H1 (cell line): Measurements from ENCODE around the gene SLC24A3. TPM values are rescaled to one million over a fixed set of nuclear protein-coding genes. Genes with fewer than 3 reads are reported as not detected.

Experiments
- CTCF ChIA-PET: fragments of 300-600 bp; sonication (Branson Sonifier 250); formaldehyde crosslinking; loops from one replicate; lab custom pipeline; 2021; ENCODE audit not compliant: partially characterized antibody; lab: Charles Lee
- POLR2A ChIA-PET: fragments of 300-600 bp; sonication (Branson Sonifier 250); formaldehyde crosslinking; loops from one replicate; lab custom pipeline; 2021; ENCODE audit warnings: inconsistent platforms; ENCODE audit not compliant: partially characterized antibody; lab: Charles Lee
- DNase-seq, 2 experiments: peaks; one replicate each; pipeline versions ENCODE4 v3.0.0 to v3.0.0-alpha.2; 2010 to 2022; ENCODE audit warnings: low spot score in 2 of 2, low read depth in 1 of 2, mixed read lengths in 1 of 2
- FAIRE-seq: peaks from 2 replicates; lab custom pipeline; 2011; peaks lifted over from hg19 to GRCh38; lab: Jason Lieb, UNC
- H2AFZ ChIP-seq: 2 replicates; pipeline ENCODE4 v1.8.1; 2012; ENCODE audit warnings: low read length, inconsistent platforms
- H2AK5ac ChIP-seq: 2 replicates; pipeline ENCODE4 v1.6.1; 2013; ENCODE audit warnings: low read depth, low read length
- H2BK120ac ChIP-seq: replicated peaks from 2 replicates; pipeline ENCODE3; 2013; ENCODE audit warnings: low read depth, low read length, inconsistent platforms
- H2BK12ac ChIP-seq: 2 replicates; pipeline ENCODE4 v1.6.1; 2013; ENCODE audit warnings: low read depth, low read length
- H2BK15ac ChIP-seq: 2 replicates; pipeline ENCODE4 v1.6.1; 2013; ENCODE audit warnings: low read length
- H2BK20ac ChIP-seq: 2 replicates; pipeline ENCODE4 v1.6.1; 2013; ENCODE audit warnings: low read length
- H2BK5ac ChIP-seq: 2 replicates; pipeline ENCODE4 v1.6.1; 2013; ENCODE audit warnings: low read depth, low read length
- H3K14ac ChIP-seq: 2 replicates; pipeline ENCODE4 v1.6.1; 2013; ENCODE audit warnings: inconsistent platforms; ENCODE audit not compliant: insufficient read length
- H3K18ac ChIP-seq: 2 replicates; pipeline ENCODE4 v1.6.1; 2013; ENCODE audit warnings: low read length; ENCODE audit errors: extremely low read depth
- H3K23ac ChIP-seq: 2 replicates; pipeline ENCODE4 v1.6.1; 2013; ENCODE audit warnings: inconsistent platforms; ENCODE audit not compliant: insufficient read length
- H3K23me2 ChIP-seq: 2 replicates; pipeline ENCODE4 v1.6.1; 2013; ENCODE audit warnings: low read depth, low read length
- H3K27ac ChIP-seq: 2 replicates; pipeline ENCODE4 v1.6.1; 2011; ENCODE audit warnings: low read depth, low read length, inconsistent platforms
- H3K27me3 ChIP-seq, 4 experiments: replicated peaks in 1 of 4; 1 replicate in 1 of 4; 2 replicates in 3 of 4; pipeline versions ENCODE4 v1.6.1 to v1.8.1; 2011 to 2013; ENCODE audit warnings: low read length in 3 of 4, mild to moderate bottlenecking in 3 of 4, inconsistent platforms in 2 of 4, mixed read lengths in 2 of 4, moderate library complexity in 1 of 4; ENCODE audit not compliant: control insufficient read depth in 3 of 4, insufficient read depth in 3 of 4; ENCODE audit errors: extremely low read depth in 1 of 4
- H3K36me3 ChIP-seq, 4 experiments: 2 replicates each; pipeline versions ENCODE4 v1.6.1 to v1.8.1; 2011 to 2013; ENCODE audit warnings: mild to moderate bottlenecking in 4 of 4, low read length in 3 of 4, moderate library complexity in 2 of 4, control low read depth in 1 of 4, inconsistent platforms in 1 of 4; ENCODE audit not compliant: insufficient read depth in 4 of 4, control insufficient read depth in 2 of 4
- H3K4ac ChIP-seq: replicated peaks from 2 replicates; pipeline ENCODE3; 2013; ENCODE audit warnings: low read length, low read depth, mixed read lengths, inconsistent platforms; ENCODE audit not compliant: insufficient read length
- H3K4me1 ChIP-seq, 4 experiments: replicated peaks in 1 of 4; 1 replicate in 1 of 4; 2 replicates in 3 of 4; pipeline versions ENCODE4 v1.6.1 to v1.8.1; 2011 to 2013; ENCODE audit warnings: low read length in 3 of 4, inconsistent platforms in 2 of 4, mixed read lengths in 1 of 4; ENCODE audit not compliant: insufficient read depth in 4 of 4, control insufficient read depth in 3 of 4
- H3K4me2 ChIP-seq, 2 experiments: 2 replicates each; pipeline versions ENCODE4 v1.6.1 to v1.8.1; 2011 to 2013; ENCODE audit warnings: low read depth in 2 of 2, low read length in 2 of 2, control low read depth in 1 of 2, inconsistent platforms in 1 of 2, mild to moderate bottlenecking in 1 of 2; ENCODE audit not compliant: insufficient read depth in 1 of 2
- H3K4me3 ChIP-seq, 4 experiments: fragments of 200-600, 300-600 bp in 1 of 4; sonication (generic), shearing (Covaris generic), sonication (Bioruptor Twin) in 1 of 4; 2 replicates each; pipeline versions ENCODE4 v1.5.1 to v1.8.1; 2011 to 2016; ENCODE audit warnings: low read length in 4 of 4, low read depth in 3 of 4, control low read depth in 2 of 4, inconsistent platforms in 2 of 4, mild to moderate bottlenecking in 2 of 4, mixed read lengths in 1 of 4, moderate library complexity in 1 of 4; ENCODE audit not compliant: insufficient read depth in 2 of 4; ENCODE audit errors: extremely low read depth in 1 of 4
- H3K56ac ChIP-seq: replicated peaks from 2 replicates; pipeline ENCODE3; 2013; ENCODE audit warnings: low read depth, mild to moderate bottlenecking, mixed read lengths, low read length, inconsistent platforms; ENCODE audit not compliant: insufficient read length
- H3K79me1 ChIP-seq: 2 replicates; pipeline ENCODE4 v1.6.1; 2013; ENCODE audit warnings: low read depth, low read length, control low read depth
- H3K79me2 ChIP-seq, 2 experiments: 2 replicates each; pipeline versions ENCODE4 v1.6.1 to v1.8.1; 2012 to 2013; ENCODE audit warnings: low read length in 2 of 2, mild to moderate bottlenecking in 2 of 2, inconsistent platforms in 1 of 2; ENCODE audit not compliant: insufficient read depth in 2 of 2, control insufficient read depth in 1 of 2
- H3K9ac ChIP-seq, 4 experiments: replicated peaks in 1 of 4; 1 replicate in 1 of 4; 2 replicates in 3 of 4; pipeline versions ENCODE4 v1.6.1 to v1.8.1; 2011 to 2013; ENCODE audit warnings: low read depth in 3 of 4, low read length in 3 of 4, control low read depth in 2 of 4, mild to moderate bottlenecking in 2 of 4, moderate library complexity in 2 of 4, inconsistent platforms in 1 of 4; ENCODE audit errors: extremely low read depth in 1 of 4
- H3K9me3 ChIP-seq, 2 experiments: 2 replicates each; pipeline versions ENCODE4 v1.6.1 to v1.8.1; 2012 to 2013; ENCODE audit warnings: mild to moderate bottlenecking in 2 of 2, moderate library complexity in 2 of 2, control low read depth in 1 of 2, inconsistent platforms in 1 of 2, low read depth in 1 of 2, low read length in 1 of 2, mixed read lengths in 1 of 2; ENCODE audit not compliant: insufficient read depth in 2 of 2
- H4K20me1 ChIP-seq, 2 experiments: replicated peaks in 1 of 2; 2 replicates each; pipeline versions ENCODE3 to v1.8.1; 2011 to 2013; ENCODE audit warnings: inconsistent platforms in 2 of 2, low read length in 2 of 2, mild to moderate bottlenecking in 1 of 2; ENCODE audit not compliant: insufficient read depth in 2 of 2, control insufficient read depth in 1 of 2
- H4K5ac ChIP-seq: 2 replicates; pipeline ENCODE4 v1.6.1; 2013; ENCODE audit warnings: low read length, low read depth, mixed read lengths, inconsistent platforms; ENCODE audit not compliant: insufficient read length
- H4K8ac ChIP-seq: 2 replicates; pipeline ENCODE4 v1.8.0; 2013; ENCODE audit warnings: mild to moderate bottlenecking, moderate library complexity, low read length, inconsistent platforms; ENCODE audit not compliant: insufficient read depth; ENCODE audit errors: extremely low read depth
- H4K91ac ChIP-seq: replicated peaks from 2 replicates; pipeline ENCODE3; 2013; ENCODE audit warnings: low read length, mixed read lengths, inconsistent platforms; ENCODE audit not compliant: insufficient read length
- ASH2L ChIP-seq: fragments of 200-600, 300-600 bp; sonication (generic); IDR thresholded peaks from one replicate; pipeline ENCODE4 v1.7.1; 2017; ENCODE audit warnings: low read length
- CBX8 ChIP-seq: fragments of 300-800, 300-1000 bp; sonication (generic); IDR thresholded peaks from 2 replicates; pipeline ENCODE4 v1.7.1; 2016; ENCODE audit warnings: low read depth, low read length, borderline replicate concordance
- CHD2 ChIP-seq: IDR thresholded peaks from 2 replicates; pipeline ENCODE4 v1.6.1; 2012; ENCODE audit warnings: low read length, improper control_type of control experiment
- EGR1 ChIP-seq: IDR thresholded peaks from 2 replicates; pipeline ENCODE4 v1.6.1; 2011; ENCODE audit warnings: low read depth, low read length, borderline replicate concordance
- EP300 ChIP-seq, 2 experiments: IDR thresholded peaks; 1 replicate in 1 of 2; 2 replicates in 1 of 2; pipeline ENCODE4 v1.6.1; 2011 to 2012; ENCODE audit warnings: low read depth in 2 of 2, low read length in 2 of 2, mild to moderate bottlenecking in 2 of 2, borderline replicate concordance in 1 of 2, inconsistent platforms in 1 of 2, moderate library complexity in 1 of 2
- HDAC6 ChIP-seq: IDR thresholded peaks from one replicate; pipeline ENCODE4 v1.7.1; 2012; ENCODE audit warnings: low read depth, mild to moderate bottlenecking, inconsistent platforms, low read length, moderate library complexity
- KDM4A ChIP-seq: IDR thresholded peaks from one replicate; pipeline ENCODE4 v1.7.1; 2012; ENCODE audit warnings: low read depth, mild to moderate bottlenecking, moderate library complexity, low read length, inconsistent platforms; ENCODE audit not compliant: severe bottlenecking
- KDM5A ChIP-seq: fragments of 200-600 bp; IDR thresholded peaks from 2 replicates; pipeline ENCODE4 v1.7.1; 2012; ENCODE audit warnings: mild to moderate bottlenecking, low read length, inconsistent platforms, mixed read lengths
- PHF8 ChIP-seq: fragments of 200-600 bp; sonication (generic); conservative IDR thresholded peaks from 2 replicates; pipeline ENCODE4 v1.7.1; 2012; ENCODE audit warnings: low read depth, mild to moderate bottlenecking, inconsistent platforms, low read length, moderate library complexity
- POLR2A ChIP-seq, 2 experiments: IDR thresholded peaks; 1 replicate in 1 of 2; 2 replicates in 1 of 2; pipeline ENCODE4 v1.6.1; 2011; ENCODE audit warnings: low read depth in 2 of 2, low read length in 2 of 2, mild to moderate bottlenecking in 2 of 2; ENCODE audit errors: control extremely low read depth in 1 of 2
- RXRA ChIP-seq: IDR thresholded peaks from 2 replicates; pipeline ENCODE4 v1.6.1; 2011; ENCODE audit warnings: low read depth, mild to moderate bottlenecking, low read length, moderate library complexity; ENCODE audit not compliant: insufficient read depth
- WGBS, 2 experiments: shearing (Covaris generic) in 1 of 2; methylation state at CpG; one replicate each; pipeline versions ENCODE4 v1.1.6 to v1.1.7; 2013 to 2015; ENCODE audit warnings: low lambda C conversion rate in 2 of 2, mixed read lengths in 2 of 2, inconsistent platforms in 1 of 2, low coverage in 1 of 2, missing lambda C conversion rate in 1 of 2; ENCODE audit not compliant: insufficient replicate concordance in 2 of 2, insufficient coverage in 1 of 2, insufficient read length in 1 of 2; ENCODE audit errors: extremely low coverage in 1 of 2, missing lambda C conversion rate in 1 of 2; 5-methylcytosine and 5-hydroxymethylcytosine counted together
- polyA plus RNA-seq, 7 experiments: library from polyadenylated mRNA; depleted of rRNA in 3 of 7; stranded (reverse) in 5 of 7; unstranded in 2 of 7; fragments of >200 nt in 5 of 7; fragments of 200-250 nt in 2 of 7; gene quantifications; 1 replicate in 5 of 7; 2 replicates in 1 of 7; 4 replicates in 1 of 7; pipeline versions ENCODE4 v1.2.1 to v1.2.3, GENCODE V29; 2011 to 2013; ENCODE audit warnings: missing spikeins in 2 of 7, mixed read lengths in 2 of 7
- total RNA-seq: library from RNA; stranded (reverse); fragmentation: NEBNext Ultra II Directional; extraction: Animal tissue kit (Norgen Biotek cat#: 25700); gene quantifications from 2 replicates; pipeline ENCODE4 v1.2.1, GENCODE V29; 2021
- TF ChIP-seq, protein P1 (sequence below), 3 experiments: IDR thresholded peaks; 1 replicate in 2 of 3; 2 replicates in 1 of 3; pipeline versions ENCODE4 v1.5.1 to v1.6.1; 2011; ENCODE audit warnings: low read length in 3 of 3, mild to moderate bottlenecking in 3 of 3, inconsistent platforms in 2 of 3, low read depth in 1 of 3, moderate library complexity in 1 of 3; ENCODE audit not compliant: insufficient read depth in 1 of 3; ENCODE audit errors: control extremely low read depth in 1 of 3

The SLC24A3 gene
- total and polyA plus RNA-seq, 2 of the 8 experiments (the other 6 are each of a cell fraction or from before 2014, with no cell fraction given) = 4.5 to 6.3 TPM

GRCh38 chr20:19652591-19653026 lies 440.2 kb downstream of the SLC24A3 start:
- Histone ChIP-seq H3K56ac (no peak overlapping the region), H3K14ac (no peak overlapping the region), H3K27ac (no peak overlapping the region), H3K18ac (no peak overlapping the region), H4K91ac (no peak overlapping the region), H3K23me2 (no peaks in the 10 kb centered on the region; the same call in 1 of the 2 replicates), H2AK5ac (no peak overlapping the region), H3K4me3 (no peak overlapping the region), H3K27me3 (no peaks in the 10 kb centered on the region), H3K4ac (no peak overlapping the region), H3K36me3 (no peaks in the 10 kb centered on the region), H2BK15ac (no peak overlapping the region), H3K79me2 (no peaks in the 10 kb centered on the region), H3K4me1 (peaks cover 0 to 2% (median under 1%) of the 10 kb centered on the region in 4 experiments; a peak in 2 of 7 replicates), H3K9me3 (no peaks in the 10 kb centered on the region), H2BK120ac (no peak overlapping the region), H4K8ac (no peak overlapping the region), H2BK12ac (no peak overlapping the region), H4K5ac (no peak overlapping the region), H2AFZ (no peak overlapping the region), H3K4me2 (no peak overlapping the region), H4K20me1 (no peaks in the 10 kb centered on the region), H2BK20ac (no peak overlapping the region), H3K9ac (no peak overlapping the region), H2BK5ac (no peak overlapping the region), H3K79me1 (no peaks in the 10 kb centered on the region), H3K23ac (no peak overlapping the region)
- DNase-seq (no peak), FAIRE-seq (no peak)
- ChIA-PET POLR2A (no interaction called here), CTCF (interaction anchor here (0.6 to 1.2 kb wide), 2 partner anchors 9 to 10 kb away, joined by 3 to 4 read pairs; no protein-coding TSS in a partner anchor)
- WGBS, 2 experiments = 80% methylated on average over 5 of the region's 5 CpGs; no CpG with 5 or more reads in 1 of the 2 experiments
- TF ChIP-seq CBX8 (no peak), CHD2 (no peak), KDM4A (no peak), KDM5A (no peak), PHF8 (no peak), HDAC6 (no peak), POLR2A (IDR thresholded peaks at IDR 0.05; ENCODE audit: control extremely low read depth in 1 of 2, low read depth in 2 of 2, low read length in 2 of 2) (no peak), EP300 (IDR thresholded peaks at IDR 0.05; ENCODE audit: borderline replicate concordance in 1 of 2, low read depth in 2 of 2, low read length in 2 of 2) (no peak), ASH2L (no peak), EGR1 (no peak), RXRA (no peak)
- TF ChIP-seq, protein P1, sequence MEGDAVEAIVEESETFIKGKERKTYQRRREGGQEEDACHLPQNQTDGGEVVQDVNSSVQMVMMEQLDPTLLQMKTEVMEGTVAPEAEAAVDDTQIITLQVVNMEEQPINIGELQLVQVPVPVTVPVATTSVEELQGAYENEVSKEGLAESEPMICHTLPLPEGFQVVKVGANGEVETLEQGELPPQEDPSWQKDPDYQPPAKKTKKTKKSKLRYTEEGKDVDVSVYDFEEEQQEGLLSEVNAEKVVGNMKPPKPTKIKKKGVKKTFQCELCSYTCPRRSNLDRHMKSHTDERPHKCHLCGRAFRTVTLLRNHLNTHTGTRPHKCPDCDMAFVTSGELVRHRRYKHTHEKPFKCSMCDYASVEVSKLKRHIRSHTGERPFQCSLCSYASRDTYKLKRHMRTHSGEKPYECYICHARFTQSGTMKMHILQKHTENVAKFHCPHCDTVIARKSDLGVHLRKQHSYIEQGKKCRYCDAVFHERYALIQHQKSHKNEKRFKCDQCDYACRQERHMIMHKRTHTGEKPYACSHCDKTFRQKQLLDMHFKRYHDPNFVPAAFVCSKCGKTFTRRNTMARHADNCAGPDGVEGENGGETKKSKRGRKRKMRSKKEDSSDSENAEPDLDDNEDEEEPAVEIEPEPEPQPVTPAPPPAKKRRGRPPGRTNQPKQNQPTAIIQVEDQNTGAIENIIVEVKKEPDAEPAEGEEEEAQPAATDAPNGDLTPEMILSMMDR (IDR thresholded peaks at IDR 0.05; ENCODE audit: control extremely low read depth in 1 of 3, insufficient read depth in 1 of 3, low read depth in 1 of 3, low read length in 3 of 3) = no peak
